Memory B cell (primary cell): ENCODE results near the gene SGMS1.
A peak's percentile ranks its signal among the peaks of the same experiment; 100 is the strongest.

ENCODE experiments used
- ATAC-seq: fragments of 150-1000 bp; cut with Tn5 transposase; 2 replicates; pipeline ENCODE4 v1.10.0; 2021; ENCODE audit warnings: low read depth, mild to moderate bottlenecking, moderate library complexity
- DNase-seq, 2 donors: peaks; one replicate each; pipeline ENCODE4 v3.0.0; 2022; ENCODE audit warnings: low spot score in 2 of 2
- H3K27ac Mint-ChIP-seq: one replicate; pipeline ENCODE4 v1.8.0; 2022; ENCODE audit warnings: mild to moderate bottlenecking, moderate library complexity, mixed read lengths
- H3K27me3 Mint-ChIP-seq: one replicate; pipeline ENCODE4 v1.8.0; 2022; ENCODE audit warnings: mixed read lengths
- H3K36me3 Mint-ChIP-seq: one replicate; pipeline ENCODE4 v1.8.0; 2022; ENCODE audit warnings: mild to moderate bottlenecking, mixed read lengths
- H3K4me1 Mint-ChIP-seq: one replicate; pipeline ENCODE4 v1.8.0; 2022; ENCODE audit warnings: mixed read lengths
- H3K4me3 Mint-ChIP-seq: one replicate; pipeline ENCODE4 v1.8.0; 2022; ENCODE audit warnings: mild to moderate bottlenecking, moderate library complexity, mixed read lengths
- H3K9me3 Mint-ChIP-seq: one replicate; pipeline ENCODE4 v1.8.0; 2022; ENCODE audit warnings: mixed read lengths

The SGMS1 gene

DNA sequence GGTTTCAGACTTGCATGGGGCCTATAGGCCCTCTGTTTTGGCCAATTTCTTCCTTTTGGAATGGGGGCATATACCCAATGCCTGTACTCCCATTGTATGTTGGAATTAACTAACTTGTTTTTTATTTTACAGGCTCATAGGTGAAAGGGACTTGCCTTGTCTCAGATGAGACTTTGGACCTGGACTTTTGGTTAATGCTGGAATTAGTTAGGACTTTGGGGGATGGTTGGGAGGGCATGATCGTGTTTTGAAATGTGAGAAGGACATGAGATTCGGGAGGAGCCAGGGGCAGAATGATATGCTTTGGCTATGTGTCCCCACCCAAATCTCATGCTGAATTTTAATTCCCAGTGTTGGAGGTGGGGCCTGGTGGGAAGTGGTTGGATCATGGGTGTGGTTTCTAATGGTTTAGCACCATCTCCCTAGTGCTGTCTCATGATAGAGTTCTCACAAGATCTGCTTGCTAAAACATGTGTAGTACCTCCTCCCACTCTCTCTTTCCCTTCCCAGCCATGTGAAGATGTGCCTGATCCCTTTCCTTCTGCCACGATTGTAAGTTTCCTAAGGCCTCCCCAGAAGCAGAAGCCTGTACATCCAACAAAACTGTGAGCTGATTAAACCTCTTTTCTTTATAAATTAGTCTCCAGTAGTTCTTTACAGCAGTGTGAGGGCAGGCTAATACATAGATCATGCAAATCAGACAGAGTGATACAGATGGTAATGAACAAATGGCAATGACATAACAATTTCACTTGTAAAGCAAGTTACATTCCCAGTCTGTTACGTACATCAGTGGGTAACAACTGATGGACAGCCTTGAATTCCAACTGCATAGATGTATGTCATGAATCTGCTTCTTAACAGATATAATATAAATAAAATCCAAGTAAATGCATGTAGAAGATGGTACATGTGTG is 146.2 kb downstream of the SGMS1 start:
- no peak for DNase-seq
- ATAC-seq = no peak
- H3K27me3 Mint-ChIP-seq = no peaks in the 10 kb centered on the region
- H3K4me1 Mint-ChIP-seq = peaks cover 12% of the 10 kb centered on the region
- H3K36me3 Mint-ChIP-seq = peaks cover 38% of the 10 kb centered on the region
- peaks cover 5% of the 10 kb centered on the region for H3K9me3 Mint-ChIP-seq
- H3K27ac Mint-ChIP-seq = no peak overlapping the region
- no peak overlapping the region for H3K4me3 Mint-ChIP-seq

DNA sequence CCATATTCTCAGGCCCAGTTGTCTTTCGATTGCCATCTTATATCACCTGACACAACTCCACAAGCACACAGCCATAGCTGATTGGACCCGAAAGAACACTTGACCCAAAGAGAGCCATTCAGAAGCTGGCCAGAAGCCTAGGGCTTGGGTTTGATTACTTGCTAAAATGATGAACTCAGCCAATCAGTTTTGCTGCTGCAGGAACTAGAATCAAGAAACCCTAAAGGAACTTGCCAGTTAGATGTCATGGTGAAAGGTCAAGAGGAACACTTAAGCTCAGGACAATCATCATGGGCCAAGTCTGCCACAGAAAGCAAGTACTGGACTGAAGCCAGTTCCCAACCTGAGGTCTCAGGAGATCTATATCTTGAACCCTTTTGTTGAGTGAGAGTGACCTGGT is 150.0 kb downstream of the SGMS1 start:
- Mint-ChIP-seq H3K9me3 (peaks cover 3% of the 10 kb centered on the region), H3K27me3 (no peaks in the 10 kb centered on the region), H3K4me1 (peaks cover 23% of the 10 kb centered on the region), H3K36me3 (peaks cover 27% of the 10 kb centered on the region), H3K27ac (no peak overlapping the region), H3K4me3 (no peak overlapping the region)
- DNase-seq (no peak), ATAC-seq (no peak)

DNA sequence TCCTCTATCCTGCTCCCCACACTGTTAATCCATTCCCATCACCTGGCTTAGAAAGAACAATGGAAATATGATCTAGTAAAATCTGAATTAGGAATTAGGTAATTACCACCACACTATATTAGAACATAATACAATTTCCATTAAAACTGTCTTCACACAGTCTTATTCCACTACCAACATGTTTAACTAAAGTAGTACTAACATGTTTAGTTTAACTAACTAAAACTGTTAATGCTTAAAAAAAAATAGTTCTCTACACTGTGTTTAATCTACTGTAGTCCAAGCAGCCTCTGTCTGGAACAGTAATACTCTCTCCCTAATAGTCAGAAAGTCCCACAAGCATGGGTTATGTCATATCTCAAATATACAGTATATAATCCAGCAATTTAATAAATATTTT is 150.8 kb downstream of the SGMS1 start:
- peaks cover 25% of the 10 kb centered on the region for H3K4me1 Mint-ChIP-seq
- no peak for DNase-seq
- peaks cover 3% of the 10 kb centered on the region for H3K9me3 Mint-ChIP-seq
- no peak overlapping the region for H3K27ac Mint-ChIP-seq
- ATAC-seq = no peak
- H3K27me3 Mint-ChIP-seq = no peaks in the 10 kb centered on the region
- no peak overlapping the region for H3K4me3 Mint-ChIP-seq
- H3K36me3 Mint-ChIP-seq = peaks cover 26% of the 10 kb centered on the region

DNA sequence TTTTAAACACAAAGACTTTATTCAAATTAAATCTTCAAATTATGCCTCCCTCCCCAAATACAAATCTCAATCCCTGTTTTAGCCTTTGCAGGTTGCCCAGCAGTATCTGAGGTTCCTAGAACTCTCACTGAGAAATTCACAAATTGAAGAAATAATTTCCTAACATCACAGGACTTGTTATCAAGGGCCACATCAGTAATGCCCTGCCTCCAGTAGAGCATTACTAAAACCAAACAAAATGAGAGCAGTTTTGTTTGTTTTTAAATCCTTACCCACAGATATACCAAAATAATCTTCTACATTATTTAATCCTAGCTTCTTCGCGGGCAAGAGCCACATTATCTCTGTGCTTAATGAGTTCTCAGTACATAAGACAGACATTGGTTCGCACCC is 152.2 kb downstream of the SGMS1 start:
- H3K4me3 Mint-ChIP-seq = no peak overlapping the region
- no peak for DNase-seq
- peaks cover 12% of the 10 kb centered on the region for H3K36me3 Mint-ChIP-seq
- H3K27ac Mint-ChIP-seq = no peak overlapping the region
- ATAC-seq = no peak
- no peaks in the 10 kb centered on the region for H3K27me3 Mint-ChIP-seq
- H3K4me1 Mint-ChIP-seq = peaks cover 29% of the 10 kb centered on the region
- peaks cover 1% of the 10 kb centered on the region for H3K9me3 Mint-ChIP-seq

DNA sequence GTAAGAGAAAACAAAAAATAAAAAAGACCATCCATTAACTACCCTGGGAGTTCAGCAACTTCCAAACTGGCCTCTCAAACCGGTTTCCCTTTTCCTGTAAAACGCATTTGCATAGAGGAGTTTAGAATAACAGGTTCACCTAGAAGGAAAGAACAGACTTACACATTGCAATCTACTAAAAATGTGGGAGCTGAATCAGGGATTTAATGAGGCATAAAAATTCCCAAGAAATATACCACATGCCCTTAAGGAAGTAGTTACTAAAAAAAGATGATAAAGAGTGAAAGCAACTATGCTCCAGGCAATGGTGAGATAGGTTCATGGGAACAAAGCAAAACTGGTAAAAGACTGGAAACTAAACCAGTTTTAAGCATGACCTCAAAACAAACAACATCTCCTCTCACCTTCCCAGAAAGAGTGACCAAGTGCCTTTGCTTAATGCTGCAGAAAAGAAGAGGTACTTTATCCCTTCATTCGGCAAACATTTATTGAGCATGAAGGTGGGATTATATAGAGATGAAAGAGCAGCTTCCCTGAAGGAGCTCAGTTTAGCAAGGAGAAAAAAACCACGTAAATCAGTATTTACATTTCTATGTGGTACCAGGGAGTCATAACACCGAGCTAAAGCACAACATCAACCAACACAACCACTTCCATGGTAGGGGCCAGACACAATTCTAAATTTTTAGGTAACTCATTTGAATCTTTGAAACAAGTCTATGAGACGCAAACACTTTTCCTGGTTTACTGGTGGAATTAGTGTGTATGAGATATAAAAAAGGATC is 152.8 kb downstream of the SGMS1 start:
- H3K27ac Mint-ChIP-seq = no peak overlapping the region
- no peaks in the 10 kb centered on the region for H3K27me3 Mint-ChIP-seq
- ATAC-seq (no peak), DNase-seq (no peak)
- peaks cover 10% of the 10 kb centered on the region for H3K36me3 Mint-ChIP-seq
- H3K9me3 Mint-ChIP-seq = peaks cover under 1% of the 10 kb centered on the region
- peaks cover 29% of the 10 kb centered on the region for H3K4me1 Mint-ChIP-seq
- no peak overlapping the region for H3K4me3 Mint-ChIP-seq

DNA sequence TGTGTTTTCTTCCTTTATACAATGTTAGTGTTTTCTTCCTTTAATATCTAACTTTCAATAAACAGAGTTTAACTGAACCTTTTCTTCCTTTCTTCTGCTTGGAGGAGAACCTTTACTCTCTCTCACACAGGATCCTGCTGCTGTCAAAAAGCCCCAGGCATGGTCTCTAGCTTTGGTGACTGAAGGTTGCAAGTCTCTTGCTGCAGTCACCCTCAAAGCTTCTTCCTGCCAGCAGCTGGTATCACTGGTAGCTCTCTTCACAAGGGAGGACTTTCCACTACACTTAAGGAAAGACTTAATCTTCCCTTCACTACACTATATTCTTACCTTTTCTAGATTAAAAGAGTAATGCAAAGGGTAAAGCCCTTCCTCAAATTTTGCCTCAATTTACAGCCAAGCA is 153.4 kb downstream of the SGMS1 start:
- Mint-ChIP-seq H3K36me3 (peaks cover 13% of the 10 kb centered on the region), H3K4me3 (no peak overlapping the region), H3K27me3 (no peaks in the 10 kb centered on the region), H3K4me1 (peaks cover 29% of the 10 kb centered on the region), H3K27ac (no peak overlapping the region), H3K9me3 (no peaks in the 10 kb centered on the region)
- DNase-seq (no peak), ATAC-seq (no peak)

DNA sequence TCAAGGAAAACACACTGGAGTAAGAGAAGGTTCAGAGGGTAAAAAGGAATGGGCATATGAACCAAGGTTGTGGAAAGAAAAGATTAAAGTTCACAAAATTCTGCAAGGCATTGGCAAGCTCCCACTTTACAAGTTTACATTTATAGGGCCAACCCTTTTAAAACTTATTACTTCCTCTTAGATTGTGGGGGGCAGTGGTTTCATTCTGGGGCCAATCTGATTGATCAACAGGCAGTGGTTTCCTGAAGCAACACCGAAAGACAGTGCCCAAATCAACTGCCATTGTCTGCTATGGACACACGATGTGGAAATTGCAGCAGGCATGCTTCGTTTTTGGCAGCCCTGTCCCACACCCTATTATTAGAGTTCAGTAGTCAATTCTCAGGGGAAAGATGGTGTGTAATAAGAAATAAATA is 154.0 kb downstream of the SGMS1 start:
- Mint-ChIP-seq H3K4me3 (no peak overlapping the region), H3K27me3 (no peaks in the 10 kb centered on the region), H3K36me3 (peaks cover 17% of the 10 kb centered on the region), H3K4me1 (peaks cover 29% of the 10 kb centered on the region), H3K27ac (no peak overlapping the region), H3K9me3 (peaks cover 2% of the 10 kb centered on the region)
- DNase-seq (no peak), ATAC-seq (peak; percentile 35)

DNA sequence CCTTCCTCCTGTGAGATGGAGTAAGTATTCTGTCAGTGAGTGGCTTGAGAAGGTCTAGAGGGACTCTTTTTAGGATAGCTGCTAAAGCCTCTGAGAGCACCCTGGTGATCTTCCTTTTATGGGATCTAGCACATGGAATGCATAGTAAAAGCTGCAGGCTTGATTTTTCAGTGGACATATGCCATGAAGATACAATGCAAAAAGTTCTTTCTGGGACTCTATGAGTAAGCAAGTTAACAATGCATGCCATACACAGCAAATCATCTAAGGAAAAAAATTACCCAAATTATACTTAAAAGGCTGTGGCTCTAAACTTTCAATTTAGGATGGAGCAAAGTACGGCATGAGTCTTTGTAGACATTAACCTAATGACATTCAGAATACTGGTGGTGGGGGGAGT is 154.5 kb downstream of the SGMS1 start:
- ATAC-seq = no peak

DNA sequence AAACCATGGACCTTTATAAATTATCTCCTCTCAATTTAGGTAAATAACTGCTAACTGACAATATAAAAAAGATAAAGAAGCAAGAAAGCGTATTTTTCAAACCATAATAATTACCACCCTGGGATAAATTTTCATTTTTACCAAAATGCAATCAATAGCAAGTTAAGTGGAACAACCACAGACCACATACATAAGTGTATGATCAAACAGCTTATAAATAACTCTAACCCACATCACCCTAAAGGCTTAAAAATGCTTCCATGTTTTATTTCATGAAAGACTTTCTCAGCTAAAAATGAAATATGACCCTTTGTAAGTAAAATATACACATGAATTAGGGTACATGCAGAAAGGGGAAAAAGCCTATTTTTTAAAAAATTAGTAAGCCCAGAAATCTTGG is 156.5 kb downstream of the SGMS1 start:
- Mint-ChIP-seq H3K36me3 (peaks cover 25% of the 10 kb centered on the region), H3K4me1 (peaks cover 31% of the 10 kb centered on the region), H3K27ac (peak overlapping the region; percentile 18), H3K9me3 (peaks cover 2% of the 10 kb centered on the region), H3K27me3 (no peaks in the 10 kb centered on the region), H3K4me3 (no peak overlapping the region)
- DNase-seq = no peak
- no peak for ATAC-seq

More for the DNA sequence above, 154.5 kb downstream of the SGMS1 start:
- Mint-ChIP-seq H3K36me3 (peaks cover 16% of the 10 kb centered on the region), H3K4me3 (no peak overlapping the region), H3K4me1 (peaks cover 29% of the 10 kb centered on the region), H3K27me3 (no peaks in the 10 kb centered on the region), H3K9me3 (peaks cover 2% of the 10 kb centered on the region), H3K27ac (no peak overlapping the region)
- DNase-seq = no peak

DNA sequence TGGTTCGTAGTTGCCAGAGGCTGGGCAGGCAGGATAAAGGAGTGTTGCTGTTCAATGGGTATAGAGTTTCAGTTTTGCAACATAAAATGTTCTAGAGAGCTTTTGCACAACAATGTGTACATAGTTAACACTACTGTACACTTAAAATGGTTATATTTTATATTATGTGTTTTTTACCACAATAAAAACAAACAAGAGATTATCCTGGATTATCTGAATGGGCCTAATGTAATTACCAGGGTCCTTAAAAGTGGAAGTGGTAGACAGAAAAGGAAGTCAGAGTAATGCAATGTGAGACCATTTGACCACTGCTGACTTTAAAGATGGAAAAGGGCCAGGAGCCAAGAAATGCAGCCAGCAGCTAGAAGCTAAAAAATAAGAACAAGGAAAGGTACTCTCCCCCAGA is 159.7 kb downstream of the SGMS1 start:
- ATAC-seq = no peak
- H3K4me3 Mint-ChIP-seq = no peak overlapping the region
- H3K36me3 Mint-ChIP-seq = peaks cover 36% of the 10 kb centered on the region

DNA sequence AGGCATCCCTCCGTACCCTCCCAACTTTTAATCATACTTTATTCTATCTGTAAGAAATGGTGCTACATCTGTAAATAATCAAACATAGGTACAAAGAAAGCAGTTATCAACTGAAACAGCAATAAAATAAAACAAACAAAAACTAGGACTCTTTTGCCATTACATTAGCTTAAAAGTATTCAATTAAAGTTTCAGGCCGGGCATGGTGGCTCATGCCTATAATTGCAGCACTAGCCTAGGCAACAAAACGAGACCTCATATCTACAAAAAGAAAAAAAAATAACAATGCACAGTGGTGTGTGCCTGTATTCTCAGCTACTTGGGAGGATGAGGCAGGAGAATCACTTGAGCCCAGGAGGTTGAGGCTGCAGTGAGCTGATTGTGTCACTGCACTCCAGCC is 161.9 kb downstream of the SGMS1 start:
- ATAC-seq (no peak), DNase-seq (no peak)
- Mint-ChIP-seq H3K27ac (no peak overlapping the region), H3K27me3 (no peaks in the 10 kb centered on the region), H3K4me1 (peaks cover 8% of the 10 kb centered on the region), H3K9me3 (peaks cover 2% of the 10 kb centered on the region), H3K36me3 (peaks cover 40% of the 10 kb centered on the region), H3K4me3 (no peak overlapping the region)

More for the DNA sequence above, 159.7 kb downstream of the SGMS1 start:
- no peak for DNase-seq
- Mint-ChIP-seq H3K4me1 (peaks cover 12% of the 10 kb centered on the region), H3K27me3 (no peaks in the 10 kb centered on the region), H3K9me3 (peaks cover 2% of the 10 kb centered on the region), H3K27ac (no peak overlapping the region)

DNA sequence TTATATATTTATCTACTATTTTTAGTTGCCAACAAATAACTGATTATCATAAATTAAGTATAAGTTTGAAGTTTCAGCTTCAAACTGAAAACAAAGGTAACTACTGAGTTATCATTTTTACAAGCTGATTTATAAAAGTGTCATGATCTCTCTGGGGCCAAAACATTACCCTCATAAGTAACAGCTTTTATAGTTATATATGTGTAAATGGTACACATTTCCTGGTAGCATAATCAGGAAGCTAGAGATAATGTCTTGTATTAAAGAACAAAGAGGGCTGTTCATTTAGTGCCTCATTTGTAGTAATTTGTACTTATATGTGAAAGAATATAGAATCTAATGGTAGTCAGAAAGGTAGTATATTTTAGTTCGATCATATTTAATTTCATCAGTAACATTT is 162.6 kb downstream of the SGMS1 start:
- Mint-ChIP-seq H3K4me1 (peaks cover 8% of the 10 kb centered on the region), H3K9me3 (peaks cover 2% of the 10 kb centered on the region), H3K4me3 (no peak overlapping the region), H3K27ac (no peak overlapping the region), H3K27me3 (no peaks in the 10 kb centered on the region), H3K36me3 (peaks cover 38% of the 10 kb centered on the region)
- ATAC-seq (no peak), DNase-seq (no peak)

DNA sequence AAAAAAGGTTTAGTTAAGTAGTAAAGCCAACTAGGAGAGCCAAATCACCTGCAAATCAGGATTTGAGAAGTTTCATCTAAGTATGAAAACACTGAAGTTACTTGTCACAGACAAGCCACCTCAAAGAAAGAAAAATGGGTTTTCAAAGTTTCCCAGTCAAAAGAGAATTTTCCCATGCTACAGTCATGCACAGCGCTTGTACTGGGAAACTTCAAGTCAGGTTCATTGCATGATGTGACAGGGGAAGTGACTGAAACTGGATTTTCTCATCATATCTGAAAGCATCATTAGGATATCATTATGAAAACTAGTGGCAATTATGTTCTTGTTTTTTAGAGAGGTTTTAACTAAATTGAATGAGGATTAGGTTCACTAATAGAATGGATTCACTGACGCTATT is 167.0 kb downstream of the SGMS1 start:
- no peak for DNase-seq
- no peaks in the 10 kb centered on the region for H3K9me3 Mint-ChIP-seq

DNA sequence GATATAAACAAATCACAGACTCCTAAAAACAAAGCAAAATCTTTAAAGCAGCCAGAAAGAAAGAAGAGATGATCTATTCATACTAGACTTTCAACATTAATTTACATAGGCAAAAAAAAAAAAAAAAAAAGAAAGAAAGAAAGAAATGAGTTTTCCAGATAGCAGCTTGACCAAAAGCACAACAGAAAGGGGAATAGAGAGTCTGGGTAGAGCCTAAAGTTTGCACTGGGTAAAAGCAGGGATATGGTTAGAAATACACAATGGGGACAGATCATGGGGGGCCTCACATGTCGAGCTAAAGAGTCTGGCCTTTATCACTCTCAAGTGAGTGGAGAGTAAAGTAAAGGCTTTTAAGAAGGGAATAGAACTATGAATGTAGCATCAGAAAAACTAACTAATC is 169.8 kb downstream of the SGMS1 start:
- DNase-seq (no peak), ATAC-seq (no peak)
- Mint-ChIP-seq H3K36me3 (peaks cover 7% of the 10 kb centered on the region), H3K27me3 (no peaks in the 10 kb centered on the region), H3K4me3 (no peak overlapping the region), H3K9me3 (no peaks in the 10 kb centered on the region), H3K4me1 (peaks cover 38% of the 10 kb centered on the region), H3K27ac (no peak overlapping the region)

More for the DNA sequence above, 167.0 kb downstream of the SGMS1 start:
- H3K27me3 Mint-ChIP-seq = no peaks in the 10 kb centered on the region
- peaks cover 31% of the 10 kb centered on the region for H3K4me1 Mint-ChIP-seq
- H3K36me3 Mint-ChIP-seq = peaks cover 17% of the 10 kb centered on the region
- H3K4me3 Mint-ChIP-seq = no peak overlapping the region
- no peak for ATAC-seq
- no peak overlapping the region for H3K27ac Mint-ChIP-seq
